ENCODE data around the gene FAT3. TPM values are rescaled to one million over a fixed set of nuclear protein-coding genes. Genes with fewer than 3 reads are reported as not detected.

Gene FAT3
- total and polyA plus RNA-seq, 2 donors (not counting 3 experiments of a cell fraction or from before 2014, with no cell fraction given): 0.08 to 1.4 TPM

GRCh38 chr11:92219476-92219875 is 5.1 kb upstream of the FAT3 start:
- ChIA-PET POLR2A (no interaction called here), CTCF (no interaction called here)
- Histone ChIP-seq H3K4me3 (replicated peaks in 1 of 3; ENCODE audit: insufficient read depth in 1 of 3, low read depth in 1 of 3, low read length in 3 of 3) (no peak overlapping the region), H3K9me1 (replicated peaks; ENCODE audit: control insufficient read depth, extremely low read depth, insufficient read depth, low read length) (no peaks in the 10 kb centered on the region), H3K9ac (replicated peaks; ENCODE audit: extremely low read depth, insufficient read depth, low read length) (no peak overlapping the region), H3K4me1 (ENCODE audit: control insufficient read depth, extremely low read depth, insufficient read depth, low read length) (no peaks in the 10 kb centered on the region), H4K20me1 (replicated peaks; ENCODE audit: control insufficient read depth, extremely low read depth, insufficient read depth, low read length) (no peaks in the 10 kb centered on the region), H3K4me2 (ENCODE audit: insufficient read depth, low read length) (no peak overlapping the region), H2AFZ (ENCODE audit: low read depth, low read length) (no peak overlapping the region), H3K9me3 (replicated peaks; ENCODE audit: control insufficient read depth, insufficient read depth, low read length) (no peaks in the 10 kb centered on the region), H3K36me3 (ENCODE audit: control insufficient read depth in 2 of 2, extremely low read depth in 1 of 2, insufficient read depth in 2 of 2, low read length in 2 of 2) (no peaks in the 10 kb centered on the region), H3K27ac (ENCODE audit: insufficient read depth, low read depth, low read length) (no peak overlapping the region), H3K27me3 (ENCODE audit: control insufficient read depth in 2 of 2, insufficient read depth in 2 of 2, low read length in 2 of 2) (peaks cover 11 to 16% of the 10 kb centered on the region in 2 experiments), H3K79me2 (ENCODE audit: control insufficient read depth, insufficient read depth, low read length) (no peaks in the 10 kb centered on the region)
- FAIRE-seq (no peak), DNase-seq (ENCODE audit: low read depth, low spot score) (no peak)
- dilution Hi-C loops (cut with MboI; ENCODE audit: extremely low pct_ligation_motif_present, low sequenced_read_pairs) (no loop called here), intact Hi-C loops (cut with micrococcal nuclease) (no loop called here)
- TF ChIP-seq CTCF (IDR thresholded peaks at IDR 0.05; ENCODE audit: extremely low read depth in 1 of 2, insufficient read depth in 1 of 2, low read depth in 1 of 2, low read length in 2 of 2) (no peak), POLR2AphosphoS5 (IDR thresholded peaks at IDR 0.05; ENCODE audit: insufficient read depth, low read depth, low read length) (no peak), JUN (IDR thresholded peaks at IDR 0.05; ENCODE audit: borderline replicate concordance, insufficient read depth, insufficient read length, low read depth) (no peak), GATA2 (IDR thresholded peaks at IDR 0.05; ENCODE audit: insufficient read depth, insufficient read length, low read depth, low read length) (no peak), FOS (IDR thresholded peaks at IDR 0.05; ENCODE audit: borderline replicate concordance, insufficient read depth, low read length) (no peak), MYC (IDR thresholded peaks at IDR 0.05; ENCODE audit: low read depth, low read length) (no peak), POLR2A (IDR thresholded peaks at IDR 0.05; ENCODE audit: low read depth, low read length) (no peak), EZH2 (IDR thresholded peaks at IDR 0.05; ENCODE audit: borderline replicate concordance, low read depth, low read length, severe bottlenecking) (no peak), MAX (IDR thresholded peaks at IDR 0.05; ENCODE audit: insufficient read depth, insufficient read length) (no peak)
- no TSS peak for BruUV-seq (replicated peaks)

Data from endothelial cell of umbilical vein (primary cell).